ENCODE results near the gene SGMS1.

- TF ChIP-seq CTCF (IDR thresholded peaks at IDR 0.05; ENCODE audit: low read depth, low read length), result no peak
- TF ChIP-seq EZH2phosphoT487 (IDR thresholded peaks at IDR 0.05; ENCODE audit: low read depth), result no peak
These were observed 27.3 kb downstream of the SGMS1 start for GRCh38 chr10:50596456-50596855.
